NCI-H187 (cell line): Measurements from ENCODE around the gene TMC7.

Experiments used
- DNase-seq, 2 experiments: peaks; one replicate each; lab custom pipeline; 2025; lab: John Stamatoyannopoulos, UW

TMC7 gene

DNA sequence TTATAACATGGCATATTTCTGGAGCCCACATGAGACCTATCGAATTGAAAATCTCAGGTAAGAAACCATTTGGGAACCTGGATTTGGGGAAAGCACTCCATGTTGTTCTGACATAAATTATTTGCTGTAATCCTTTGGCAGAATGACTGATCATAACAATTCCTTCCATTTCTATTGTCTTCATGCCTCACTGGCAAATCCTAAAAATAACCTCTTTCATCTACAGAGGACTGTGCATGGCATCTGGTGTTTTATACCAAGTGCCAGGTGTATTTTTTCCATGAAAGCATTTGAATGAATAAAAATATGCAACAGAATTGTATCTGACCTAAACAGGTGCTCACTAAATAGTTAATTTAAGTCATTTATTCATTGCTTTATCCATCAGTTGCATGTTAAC is 50.0 kb downstream of the TMC7 start:
- DNase-seq = no peak

DNA sequence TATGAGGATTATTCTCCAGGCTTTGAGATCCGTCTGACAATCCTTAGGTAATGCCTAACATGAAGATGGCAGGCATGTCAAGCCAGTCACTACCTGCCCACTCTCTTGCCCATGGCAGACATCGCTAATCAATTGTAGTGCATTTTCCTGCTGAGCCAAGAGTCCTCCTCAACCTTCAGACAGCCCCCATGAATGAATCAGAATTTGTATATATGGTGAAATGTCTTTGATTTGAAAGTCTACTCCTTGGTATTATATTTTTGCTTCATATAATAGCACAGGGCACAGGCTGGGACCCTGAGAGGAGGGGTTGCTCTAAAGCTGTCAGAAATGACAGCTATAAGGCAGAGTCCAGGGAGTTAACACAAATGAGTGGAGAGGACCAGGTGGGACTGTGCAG is 56.7 kb downstream of the TMC7 start:
- DNase-seq = no peak

GRCh38 chr16:19044769-19045168 is 61.0 kb downstream of the TMC7 start:
- DNase-seq = no peak

GRCh38 chr16:19046062-19046461 is 62.3 kb downstream of the TMC7 start:
- no peak for DNase-seq

DNA sequence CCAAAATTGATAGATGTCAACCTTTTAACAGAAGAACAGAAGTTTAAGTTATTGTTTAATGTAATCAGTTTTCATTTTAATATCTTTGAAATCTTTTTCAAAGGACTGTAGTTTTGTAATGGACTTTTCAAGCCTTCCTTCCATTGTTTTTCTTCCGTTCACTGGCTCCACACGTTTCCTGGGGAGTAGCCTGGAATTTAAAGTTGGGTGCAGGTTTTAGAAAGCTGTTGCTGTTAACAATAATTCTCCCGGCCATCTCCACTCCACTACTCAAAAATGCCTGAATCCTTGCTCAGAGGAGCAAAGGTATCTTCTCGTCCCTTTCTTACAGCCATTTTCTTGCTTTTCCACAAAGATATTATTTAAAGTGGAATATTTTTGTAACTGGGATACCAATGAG is 79.0 kb downstream of the TMC7 start:
- no peak for DNase-seq

DNA sequence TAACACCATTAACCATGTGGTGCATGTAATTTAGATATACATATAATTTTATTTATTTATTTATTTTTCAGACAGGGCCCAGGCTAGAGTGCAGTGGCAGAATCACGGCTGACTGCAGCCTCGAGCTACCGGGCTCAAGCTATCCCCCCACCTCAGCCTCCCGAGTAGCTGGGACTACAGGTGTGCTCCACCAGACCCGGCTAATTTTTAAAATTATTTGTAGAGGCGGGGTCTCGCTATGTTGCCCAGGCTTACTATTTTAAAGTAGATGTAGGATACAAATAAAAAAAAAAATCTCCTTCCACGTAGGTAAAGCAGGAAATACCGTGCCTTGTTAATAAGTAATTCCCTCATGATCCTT is 83.2 kb downstream of the TMC7 start:
- no peak for DNase-seq

DNA sequence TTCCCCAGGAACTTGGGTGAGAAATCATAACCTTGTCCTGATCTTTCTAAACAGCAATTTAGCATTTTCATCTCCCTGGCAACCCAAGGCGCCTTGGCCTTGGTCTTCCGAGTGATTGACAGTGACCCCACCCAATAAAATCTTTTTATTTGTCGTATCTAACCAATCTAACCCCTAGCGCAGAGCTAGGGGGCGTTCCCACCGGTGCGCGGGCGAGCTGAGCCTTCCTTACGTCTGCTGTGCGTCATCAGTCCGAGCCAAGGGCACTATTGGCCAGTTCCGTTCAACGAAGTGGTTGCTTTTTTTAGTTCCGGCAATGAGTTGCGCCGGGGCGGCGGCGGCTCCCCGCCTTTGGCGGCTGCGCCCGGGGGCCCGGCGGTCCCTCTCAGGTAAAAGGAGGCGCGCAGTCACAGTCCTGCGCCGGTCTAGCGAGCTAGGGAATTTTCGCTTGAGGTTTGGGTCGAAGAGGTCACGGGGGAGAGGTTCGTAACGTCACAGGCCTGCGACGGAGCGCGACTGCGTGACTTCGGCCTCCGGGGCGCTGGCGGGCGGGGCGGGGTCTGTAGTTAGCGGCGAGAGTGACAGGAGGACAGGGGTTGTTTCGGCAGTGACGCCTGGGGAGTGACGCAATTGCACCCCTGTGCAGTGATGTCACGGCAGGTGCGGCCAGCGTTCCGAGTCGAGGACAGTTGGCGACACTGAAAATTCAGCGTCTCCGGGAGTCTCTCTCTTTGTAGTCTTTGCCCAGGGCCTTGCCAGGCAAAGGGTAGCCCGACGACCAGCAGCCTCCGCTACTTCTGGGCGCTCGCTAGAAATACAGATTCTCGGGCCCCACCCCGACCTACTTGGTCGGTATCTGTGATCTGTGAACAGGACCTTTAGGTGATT is 83.9 kb downstream of the TMC7 start, which contains the start of gene COQ7:
Gene COQ7 (plus strand): TSS at position 266 of the 888 bp plus-strand sequence. CDS start 51 bp downstream, at position 317.
- peak; percentile 87 to 92 for DNase-seq

- DNase-seq = no peak
Measured at GRCh38 chr16:19068237-19068815, 84.6 kb downstream of the TMC7 start.

DNA sequence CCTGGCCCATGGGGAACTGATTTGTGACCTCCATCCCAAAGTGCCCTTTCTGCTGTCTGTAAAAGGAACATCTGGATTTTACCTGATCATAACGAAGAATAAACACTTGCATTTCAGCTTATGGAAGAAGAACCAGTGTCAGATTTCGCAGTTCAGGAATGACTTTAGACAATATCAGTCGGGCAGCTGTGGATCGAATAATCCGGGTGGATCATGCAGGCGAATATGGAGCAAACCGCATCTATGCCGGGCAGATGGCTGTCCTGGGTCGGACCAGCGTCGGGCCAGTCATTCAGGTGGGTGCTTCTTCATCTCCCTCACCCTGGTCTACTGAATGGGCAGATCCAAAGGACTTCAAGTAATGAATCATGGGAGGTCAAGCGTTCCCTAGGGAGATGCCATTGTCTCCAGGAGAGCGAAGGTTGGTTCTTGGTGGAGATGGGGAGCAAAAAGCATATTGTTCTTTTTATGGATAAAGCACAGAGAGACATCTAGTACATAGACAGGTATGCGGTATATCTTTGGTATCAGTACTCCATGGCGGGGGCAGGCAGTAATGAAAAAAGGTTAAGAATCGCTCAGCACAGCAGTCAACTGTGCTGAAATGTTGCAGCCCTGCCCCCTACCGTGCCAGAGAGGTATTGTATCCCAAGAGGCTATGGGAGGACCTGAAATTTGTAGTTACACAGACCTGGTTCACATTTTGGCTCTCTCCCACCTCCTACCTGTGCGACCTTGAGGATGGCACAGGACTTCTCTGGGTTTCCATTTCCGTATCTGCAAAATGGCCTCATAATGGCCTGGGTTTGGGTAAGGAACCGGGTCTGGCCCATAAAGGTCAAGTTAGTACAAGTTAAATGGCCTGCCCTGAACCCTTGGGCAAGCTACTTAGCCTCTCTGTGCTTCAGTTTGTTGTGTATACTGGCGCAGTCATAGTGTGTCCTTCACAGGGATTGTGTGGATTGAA is 88.4 kb downstream of the TMC7 start:
- DNase-seq = peak in 1 of 2 experiments; percentile 0

DNA sequence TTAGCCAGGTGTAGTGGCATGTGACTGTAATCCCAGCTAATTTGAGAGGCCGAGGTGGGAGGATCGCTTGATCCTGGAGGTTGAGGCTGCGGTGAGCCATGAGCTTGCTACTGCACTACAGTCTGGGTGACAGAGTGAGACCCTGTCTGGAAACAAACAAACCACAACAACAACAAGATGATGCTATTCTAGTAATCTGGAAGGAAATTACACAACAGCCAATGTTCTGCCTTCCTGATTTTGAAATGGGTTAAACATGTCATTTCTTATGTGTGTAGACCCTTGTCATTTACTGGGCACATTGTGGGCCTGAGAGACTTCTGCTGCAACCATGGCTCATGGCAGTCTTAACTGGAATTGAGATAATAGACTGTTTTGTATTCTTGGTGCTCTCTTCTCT is 89.6 kb downstream of the TMC7 start:
- DNase-seq = no peak

- DNase-seq = no peak
Measured at GRCh38 chr16:19073863-19074262, 90.1 kb downstream of the TMC7 start.

DNA sequence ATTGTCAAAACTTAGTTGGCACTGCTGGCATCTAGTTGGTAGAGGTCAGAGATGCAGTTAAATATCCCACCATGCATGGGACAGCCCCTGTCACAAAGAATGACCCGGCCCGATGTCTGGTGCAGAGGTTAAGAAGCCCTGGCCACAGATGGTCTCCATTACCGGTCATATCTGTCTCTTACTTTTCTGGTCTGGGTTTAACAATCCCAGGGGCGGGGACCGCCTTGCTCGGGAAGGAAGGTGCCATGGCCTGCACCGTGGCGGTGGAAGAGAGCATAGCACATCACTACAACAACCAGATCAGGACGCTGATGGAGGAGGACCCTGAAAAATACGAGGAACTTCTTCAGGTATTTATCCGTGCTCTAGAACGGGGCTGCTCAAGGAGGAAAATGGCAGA is 91.8 kb downstream of the TMC7 start:
- DNase-seq = no peak

DNA sequence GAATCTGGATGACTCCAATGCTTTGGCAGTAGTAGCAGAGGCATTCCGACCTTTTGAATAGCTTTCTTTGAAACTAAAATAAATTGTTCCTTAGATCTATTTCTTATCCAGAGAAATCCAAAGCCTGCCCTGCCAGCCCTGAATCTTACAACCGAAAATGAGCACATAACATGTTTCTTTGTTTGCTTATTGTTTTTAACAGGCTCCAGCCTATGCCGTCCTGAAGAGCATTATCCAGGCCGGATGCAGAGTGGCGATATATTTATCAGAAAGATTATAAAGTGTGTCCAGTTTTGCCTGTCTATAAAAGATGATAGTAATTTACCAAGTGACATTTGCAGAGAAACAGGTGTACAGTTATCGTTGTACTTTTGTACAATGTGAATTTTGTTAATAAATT is 94.1 kb downstream of the TMC7 start:
- no peak for DNase-seq

GRCh38 chr16:19083670-19084069 is 99.9 kb downstream of the TMC7 start:
- DNase-seq = no peak

DNA sequence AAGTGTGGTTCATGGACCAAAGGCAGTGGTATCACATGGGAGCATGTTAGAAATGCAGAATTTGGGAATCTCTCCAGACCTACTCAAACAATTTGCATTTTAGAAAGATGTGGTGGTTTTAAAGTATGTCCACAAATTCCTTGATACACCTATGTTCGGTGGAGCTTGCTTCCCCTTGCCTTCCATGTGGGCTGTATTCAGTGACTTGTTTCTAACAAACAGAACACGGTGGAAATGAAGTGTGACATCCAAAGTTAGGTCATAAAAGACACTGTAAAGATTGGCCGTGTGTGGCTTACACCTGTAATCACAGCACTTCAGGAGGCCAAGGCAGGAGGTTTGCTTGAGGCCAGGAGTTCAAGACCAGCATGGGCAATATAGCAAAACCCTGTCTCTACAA is 100.4 kb downstream of the TMC7 start:
- no peak for DNase-seq

DNA sequence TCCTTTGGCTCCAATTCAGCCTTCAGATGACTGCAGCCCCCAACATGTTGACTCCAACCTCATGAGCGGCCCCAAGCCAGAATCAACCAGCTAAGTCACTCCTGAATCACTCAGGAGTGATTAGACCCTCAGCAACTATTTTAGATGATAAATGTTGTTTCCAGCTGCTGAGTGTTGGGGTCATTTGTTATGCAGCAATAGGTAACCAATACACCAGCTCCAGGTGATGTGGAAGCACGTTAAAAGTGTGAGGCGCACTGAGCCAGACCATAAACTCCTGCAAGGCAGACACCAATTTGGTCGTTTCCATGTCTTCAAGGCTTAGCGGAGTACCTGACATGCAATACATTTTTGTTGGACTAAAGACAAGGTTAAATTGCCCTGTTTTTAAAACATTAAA is 101.1 kb downstream of the TMC7 start:
- DNase-seq = no peak

GRCh38 chr16:19085679-19086200 is 102.0 kb downstream of the TMC7 start:
- no peak for DNase-seq

- DNase-seq = peak; percentile 40 to 55
Measured at GRCh38 chr16:19086322-19087199, 102.8 kb downstream of the TMC7 start.

DNA sequence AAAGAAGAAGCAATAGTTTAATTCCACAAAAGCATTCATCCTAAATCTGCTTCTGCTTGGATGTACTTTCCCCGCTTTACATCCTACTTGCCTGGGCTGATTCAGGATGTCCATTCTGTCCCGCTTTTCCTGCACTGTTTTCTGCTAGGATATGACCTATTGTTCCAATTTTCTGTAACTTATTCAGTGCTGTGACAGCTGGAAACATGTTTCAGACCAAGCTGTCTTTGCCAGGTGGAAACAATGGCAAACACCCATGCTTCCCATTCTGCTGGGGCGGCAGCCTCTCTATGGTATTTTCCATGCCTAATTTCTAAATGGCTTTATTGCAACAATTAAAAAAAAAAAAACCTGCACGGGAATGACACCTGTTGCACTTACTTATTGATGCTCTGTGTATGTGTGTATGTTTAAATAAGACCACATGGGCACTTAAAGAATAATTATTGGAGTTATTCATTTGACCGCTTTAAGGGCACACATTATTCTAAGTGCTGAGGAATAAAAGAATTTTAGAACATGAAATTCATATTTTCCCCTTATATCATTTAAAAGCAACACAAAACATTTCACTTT is 104.7 kb downstream of the TMC7 start:
- DNase-seq = no peak

GRCh38 chr16:19089410-19089955 is 105.7 kb downstream of the TMC7 start:
- DNase-seq = no peak

DNA sequence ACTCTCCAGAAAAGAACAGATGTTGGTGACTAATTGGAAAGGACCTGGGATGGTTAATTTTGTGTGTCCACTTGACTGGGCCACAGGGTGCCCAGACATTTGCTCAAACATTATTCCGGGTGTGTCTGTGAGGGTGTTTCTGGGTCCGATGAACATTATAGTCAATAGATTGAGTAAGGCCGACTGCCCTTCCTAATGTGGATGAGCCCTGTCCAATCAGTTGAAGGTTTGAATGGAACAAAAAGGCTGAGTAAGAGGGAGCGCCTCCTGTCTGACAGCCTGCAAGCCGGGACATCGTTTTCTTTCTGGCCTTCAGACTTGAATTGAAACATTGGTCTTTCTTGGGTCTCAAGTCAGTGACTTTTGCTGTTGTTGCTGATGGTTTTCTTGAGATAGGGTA is 107.2 kb downstream of the TMC7 start:
- DNase-seq = no peak
